OCI-LY3 (cell line): ENCODE results near the gene IST1.

ENCODE experiments used
- H2AFZ ChIP-seq: fragments of 200-600, 300-600 bp; shearing (Covaris generic); 2 replicates; pipeline ENCODE4 v1.6.0; 2014; ENCODE audit warnings: antibody characterized with exemption, low read depth, low read length
- H3K27ac ChIP-seq: fragments of 200-600, 300-600 bp; sonication (generic); 2 replicates; pipeline ENCODE4 v1.5.1; 2014; ENCODE audit warnings: mild to moderate bottlenecking, low read length, moderate library complexity, mixed read lengths
- H3K27me3 ChIP-seq: fragments of 200-600, 300-600 bp; sonication (generic); 2 replicates; pipeline ENCODE4 v1.6.1; 2014; ENCODE audit warnings: low read depth, low read length, mixed read lengths
- H3K36me3 ChIP-seq: fragments of 200-600, 300-600 bp; sonication (generic); replicated peaks from 2 replicates; pipeline ENCODE3; 2014; ENCODE audit warnings: low read depth, low read length, mixed read lengths
- H3K4me1 ChIP-seq: fragments of 300-600, 200-600 bp; sonication (generic); 2 replicates; pipeline ENCODE4 v1.6.1; 2014; ENCODE audit warnings: low read length, mixed read lengths
- H3K4me2 ChIP-seq: fragments of 200-600, 300-600 bp; sonication (generic); 2 replicates; pipeline ENCODE4 v1.6.1; 2014; ENCODE audit warnings: low read length, mixed read lengths
- H3K4me3 ChIP-seq: fragments of 300-600, 200-600 bp; sonication (generic); 2 replicates; pipeline ENCODE4 v1.5.1; 2014; ENCODE audit warnings: antibody characterized with exemption, mild to moderate bottlenecking, low read length, moderate library complexity
- H3K79me2 ChIP-seq: fragments of 300-600, 200-600 bp; shearing (Covaris generic); 2 replicates; pipeline ENCODE4 v1.6.1; 2014; ENCODE audit warnings: mild to moderate bottlenecking, low read length, mixed read lengths
- H3K9ac ChIP-seq: fragments of 300-600, 200-600 bp; shearing (Covaris generic); 2 replicates; pipeline ENCODE4 v1.6.0; 2014; ENCODE audit warnings: mild to moderate bottlenecking, low read length, moderate library complexity
- H3K9me3 ChIP-seq: fragments of 200-600, 300-600 bp; shearing (Covaris generic); 2 replicates; pipeline ENCODE4 v1.6.1; 2014; ENCODE audit warnings: low read length, mixed read lengths; ENCODE audit not compliant: insufficient read depth
- H4K20me1 ChIP-seq: fragments of 200-600, 300-600 bp; sonication (generic); 2 replicates; pipeline ENCODE4 v1.6.1; 2016; ENCODE audit warnings: low read length, mixed read lengths; ENCODE audit not compliant: insufficient read depth
- CTCF ChIP-seq: fragments of 200-600, 300-600 bp; sonication (generic); IDR thresholded peaks from 2 replicates; pipeline ENCODE4 v1.5.1; 2014; ENCODE audit warnings: antibody characterized with exemption, low read length, low read depth
- EZH2phosphoT487 ChIP-seq: fragments of 200-600 bp; shearing (Covaris generic); IDR thresholded peaks from 2 replicates; pipeline ENCODE4 v1.6.1; 2018; ENCODE audit warnings: antibody characterized with exemption, mixed run types, low read depth

Gene IST1

GRCh38 chr16:71933913-71934695, 38.8 kb downstream of the IST1 start:
- Histone ChIP-seq H3K9ac (no peak overlapping the region), H3K4me2 (no peak overlapping the region), H3K4me3 (no peak overlapping the region), H3K9me3 (no peaks in the 10 kb centered on the region), H3K4me1 (no peaks in the 10 kb centered on the region), H3K36me3 (peaks cover 32% of the 10 kb centered on the region), H4K20me1 (peaks cover 17% of the 10 kb centered on the region), H3K27ac (no peak overlapping the region), H2AFZ (no peak overlapping the region), H3K27me3 (no peaks in the 10 kb centered on the region), H3K79me2 (peaks cover 1% of the 10 kb centered on the region)
- no peak for TF ChIP-seq EZH2phosphoT487
- TF ChIP-seq CTCF = no peak

GRCh38 chr16:71937868-71938510, 42.7 kb downstream of the IST1 start:
- 0 out of 2 replicates have a peak, but pooled peaks cover 5% of the 10 kb centered on the region for H4K20me1 ChIP-seq
- H3K9me3 ChIP-seq = no peaks in the 10 kb centered on the region
- peaks cover 20% of the 10 kb centered on the region for H3K36me3 ChIP-seq
- TF ChIP-seq CTCF = no peak
- no peak for TF ChIP-seq EZH2phosphoT487
- no peaks in the 10 kb centered on the region for H3K4me1 ChIP-seq
- H2AFZ ChIP-seq = no peak overlapping the region
- no peak overlapping the region for H3K27ac ChIP-seq
- H3K79me2 ChIP-seq = no peaks in the 10 kb centered on the region
- H3K4me2 ChIP-seq = no peak overlapping the region
- H3K4me3 ChIP-seq = no peak overlapping the region
- no peak overlapping the region for H3K9ac ChIP-seq
- H3K27me3 ChIP-seq = no peaks in the 10 kb centered on the region

- H3K27ac ChIP-seq = no peak overlapping the region
- H3K36me3 ChIP-seq = no peaks in the 10 kb centered on the region
- H4K20me1 ChIP-seq = no peaks in the 10 kb centered on the region
- H3K4me3 ChIP-seq = no peak overlapping the region
- TF ChIP-seq EZH2phosphoT487 = no peak
- no peak for TF ChIP-seq CTCF
- H3K9me3 ChIP-seq = no peaks in the 10 kb centered on the region
- no peaks in the 10 kb centered on the region for H3K4me1 ChIP-seq
- H3K9ac ChIP-seq = no peak overlapping the region
- H3K79me2 ChIP-seq = no peaks in the 10 kb centered on the region
- no peak overlapping the region for H2AFZ ChIP-seq
- H3K4me2 ChIP-seq = no peak overlapping the region
- H3K27me3 ChIP-seq = no peaks in the 10 kb centered on the region
These were observed 48.6 kb downstream of the IST1 start for GRCh38 chr16:71943887-71944286.

- H3K4me2 ChIP-seq = no peak overlapping the region
- H4K20me1 ChIP-seq = no peaks in the 10 kb centered on the region
- no peaks in the 10 kb centered on the region for H3K9me3 ChIP-seq
- H3K27ac ChIP-seq = no peak overlapping the region
- H3K4me1 ChIP-seq = no peaks in the 10 kb centered on the region
- no peaks in the 10 kb centered on the region for H3K36me3 ChIP-seq
- no peaks in the 10 kb centered on the region for H3K27me3 ChIP-seq
- no peak overlapping the region for H3K4me3 ChIP-seq
- H3K9ac ChIP-seq = no peak overlapping the region
- no peaks in the 10 kb centered on the region for H3K79me2 ChIP-seq
- H2AFZ ChIP-seq = no peak overlapping the region
- no peak for TF ChIP-seq EZH2phosphoT487
- TF ChIP-seq CTCF = no peak
These were observed 50.3 kb downstream of the IST1 start for GRCh38 chr16:71945616-71946015.
